K562 (cell line): ENCODE results near the gene HSF2BP. TPM values are rescaled to one million over a fixed set of nuclear protein-coding genes. Genes with fewer than 3 reads are reported as not detected.

Source experiments
- ATAC-seq: fragments of 200-7000 bp; cut with Tn5 transposase; 3 replicates; pipeline ENCODE4 v1.9.1; 2020; ENCODE audit warnings: moderate library complexity
- Bru-seq: library from RNA; stranded (reverse); fragments of 400-500 nt; gene quantifications from one replicate; lab custom pipeline; 2021; lab: Mats Ljungman, UMichigan
- BruChase-seq, 2 experiments: library from RNA; stranded (reverse); fragments of 400-500 nt; gene quantifications; one replicate each; lab custom pipeline; 2021; lab: Mats Ljungman, UMichigan
- BruUV-seq: library from RNA; stranded (reverse); fragments of 400-500 nt; replicated peaks from 2 replicates; lab custom pipeline; 2021; lab: Mats Ljungman, UMichigan
- CTCF ChIA-PET: fragments of 300-600 bp; formaldehyde crosslinking; extraction: SDS; loops from one replicate; lab custom pipeline; 2021; ENCODE audit warnings: low intra/inter-chr PET ratio; lab: Yijun Ruan, JAX
- POLR2A ChIA-PET: fragments of 300-600, 350-650 bp; sonication (Branson Sonifier 250); formaldehyde crosslinking; extraction: SDS; loops from one replicate; lab custom pipeline; 2021; ENCODE audit warnings: antibody characterized with exemption, inconsistent platforms; lab: Yijun Ruan, JAX
- DNase-seq, 4 experiments: peaks; one replicate each; pipeline versions ENCODE4 v3.0.0 to v3.0.0-alpha.2; 2011 to 2018; ENCODE audit warnings: low spot score in 3 of 4, mixed read lengths in 3 of 4; ENCODE audit errors: extremely low read depth in 1 of 4
- FAIRE-seq: peaks from 2 replicates; lab custom pipeline; 2011; peaks lifted over from hg19 to GRCh38; lab: Jason Lieb, UNC
- H2AFZ ChIP-seq: 2 replicates; pipeline ENCODE4 v1.6.0; 2011; ENCODE audit warnings: low read depth, low read length, control low read depth, inconsistent platforms
- H3K27ac ChIP-seq: fragments of 200-600 bp; 3 replicates; pipeline ENCODE4 v1.8.0; 2011; ENCODE audit warnings: low read depth, mild to moderate bottlenecking, control low read depth, inconsistent platforms, low read length, moderate library complexity, mixed read lengths; ENCODE audit errors: extremely low read depth
- H3K27me3 ChIP-seq, 2 experiments: fragments of 300-600 bp in 1 of 2; 2 replicates in 1 of 2; 3 replicates in 1 of 2; pipeline versions ENCODE4 v1.6.0 to v1.8.0; 2011; ENCODE audit warnings: inconsistent platforms in 2 of 2, low read length in 2 of 2, mild to moderate bottlenecking in 1 of 2, mixed read lengths in 1 of 2, moderate library complexity in 1 of 2; ENCODE audit not compliant: control insufficient read depth in 2 of 2, insufficient read depth in 2 of 2
- H3K36me3 ChIP-seq: fragments of 300-600 bp; 3 replicates; pipeline ENCODE4 v1.8.0; 2011; ENCODE audit warnings: mild to moderate bottlenecking, low read length, inconsistent platforms; ENCODE audit not compliant: control insufficient read depth, insufficient read depth
- H3K4me1 ChIP-seq, 2 experiments: fragments of 200-600 bp in 1 of 2; replicated peaks in 1 of 2; 2 replicates in 1 of 2; 3 replicates in 1 of 2; pipeline versions ENCODE4 v1.5.1 to v1.8.0; 2011; ENCODE audit warnings: inconsistent platforms in 2 of 2, low read length in 2 of 2, mild to moderate bottlenecking in 1 of 2, mixed read lengths in 1 of 2, moderate library complexity in 1 of 2; ENCODE audit not compliant: control insufficient read depth in 2 of 2, insufficient read depth in 2 of 2
- H3K4me2 ChIP-seq: 2 replicates; pipeline ENCODE4 v1.6.1; 2011; ENCODE audit warnings: low read length, control low read depth, inconsistent platforms, mixed read lengths; ENCODE audit not compliant: insufficient read depth
- H3K4me3 ChIP-seq: fragments of 200-600 bp; sonication (generic), shearing (Covaris generic); 2 replicates; pipeline ENCODE4 v1.5.1; 2016; ENCODE audit warnings: control low read depth, inconsistent platforms
- H3K79me2 ChIP-seq: fragments of 200-600 bp; 3 replicates; pipeline ENCODE4 v1.8.0; 2011; ENCODE audit warnings: low read length, inconsistent platforms; ENCODE audit not compliant: control insufficient read depth, insufficient read depth
- H3K9ac ChIP-seq, 2 experiments: 2 replicates each; pipeline versions ENCODE4 v1.6.0 to v1.6.1; 2011; ENCODE audit warnings: low read depth in 2 of 2, low read length in 2 of 2, control low read depth in 1 of 2, inconsistent platforms in 1 of 2, mild to moderate bottlenecking in 1 of 2, mixed read lengths in 1 of 2; ENCODE audit not compliant: insufficient read depth in 1 of 2
- H3K9me1 ChIP-seq: one replicate; pipeline ENCODE4 v1.6.0; 2011; ENCODE audit warnings: inconsistent platforms, mild to moderate bottlenecking, low read length, moderate library complexity; ENCODE audit not compliant: control insufficient read depth, insufficient read depth
- H3K9me3 ChIP-seq: replicated peaks from 2 replicates; pipeline ENCODE4 v1.5.1; 2011; ENCODE audit warnings: low read depth, low read length, inconsistent platforms; ENCODE audit not compliant: control insufficient read depth, insufficient read depth
- H4K20me1 ChIP-seq: replicated peaks from 2 replicates; pipeline ENCODE4 v1.6.1; 2011; ENCODE audit warnings: low read length, inconsistent platforms, mixed read lengths; ENCODE audit not compliant: control insufficient read depth, insufficient read depth
- ARID1B ChIP-seq: fragments of 450-650 bp; IDR thresholded peaks from 2 replicates; pipeline ENCODE4 v1.6.1; 2016; ENCODE audit warnings: antibody characterized with exemption, mild to moderate bottlenecking, inconsistent platforms
- CGGBP1 ChIP-seq: fragments of 250-450 bp; sonication (Bioruptor Pico); IDR thresholded peaks from 2 replicates; pipeline ENCODE4 v1.9.0; 2021; ENCODE audit warnings: mild to moderate bottlenecking
- EZH2 ChIP-seq: IDR thresholded peaks from 2 replicates; pipeline ENCODE4 v1.6.1; 2012; ENCODE audit warnings: low read depth, mild to moderate bottlenecking, inconsistent platforms, low read length, borderline replicate concordance
- MED1 ChIP-seq: sonication (generic); formaldehyde crosslinking; IDR thresholded peaks from 2 replicates; pipeline ENCODE4 v1.8.1; 2023; ENCODE audit warnings: missing genetic modification reagents, borderline replicate concordance
- MEF2D ChIP-seq: conservative IDR thresholded peaks from 2 replicates; pipeline ENCODE4 v1.6.1; 2016; ENCODE audit warnings: low read depth, missing genetic modification characterization, missing compliant biosample characterization
- PHF8 ChIP-seq: fragments of 200-600 bp; sonication (generic); IDR thresholded peaks from 2 replicates; pipeline ENCODE4 v1.6.1; 2012; ENCODE audit warnings: mixed run types, mild to moderate bottlenecking, inconsistent platforms, low read length, moderate library complexity, borderline replicate concordance
- PTRF ChIP-seq: fragments of 450-650 bp; IDR thresholded peaks from 2 replicates; pipeline ENCODE4 v1.6.1; 2016; ENCODE audit warnings: mild to moderate bottlenecking, missing genetic modification characterization, missing compliant biosample characterization
- SLC30A9 ChIP-seq: fragments of 250-450 bp; sonication (Bioruptor Pico); IDR thresholded peaks from 2 replicates; pipeline ENCODE4 v1.8.0; 2022; ENCODE audit warnings: mild to moderate bottlenecking, moderate library complexity
- ZNF146 ChIP-seq: IDR thresholded peaks from one replicate; pipeline ENCODE4 v1.6.1; 2018; ENCODE audit warnings: missing compliant biosample characterization; ENCODE audit not compliant: unreplicated experiment
- whole genome bisulfite sequencing: fragments of 100-300 bp; shearing (Covaris generic); methylation state at CpG from one replicate; pipeline ENCODE4 v1.1.6; 2016; ENCODE audit warnings: low coverage, mixed read lengths; ENCODE audit not compliant: insufficient coverage; ENCODE audit errors: missing lambda C conversion rate; 5-methylcytosine and 5-hydroxymethylcytosine counted together
- in situ Hi-C: fragments of 300-500 bp; cut with MboI; formaldehyde crosslinking; loops from 4 replicates; pipeline ENCODE4 v1.15.0; 2018; ENCODE audit warnings: inconsistent platforms, mixed read lengths
- intact Hi-C: fragments of 100-400 bp; cut with micrococcal nuclease; formaldehyde crosslinking; loops from 2 replicates; pipeline ENCODE4 v1.14.2; 2022
- long read RNA-seq, 3 experiments: library from polyadenylated mRNA in 2 of 3; library from RNA in 1 of 3; unstranded in 2 of 3; stranded (forward) in 1 of 3; transcript quantifications; one replicate each; pipeline ENCODE4 v2.0.0, GENCODE V29; 2019 to 2022
- polyA minus RNA-seq, 3 experiments: library from RNA; depleted of rRNA, polyadenylated mRNA; stranded (reverse); fragments of >200 nt; gene quantifications; 2 replicates each; pipeline ENCODE4 v1.2.3, GENCODE V29; 2011
- polyA plus RNA-seq, 8 experiments: library from polyadenylated mRNA; depleted of rRNA in 4 of 8; stranded (reverse) in 5 of 8; unstranded in 3 of 8; fragments of >200 nt; fragmentation: Nextera tagmentation in 2 of 8; fragmentation: Illumina TruSeq in 1 of 8; extraction: Ambion mirVana in 2 of 8; extraction: Trizol in 1 of 8; gene quantifications; 2 replicates each; pipeline versions ENCODE4 v1.2.1 to v1.2.3, GENCODE V29; 2011 to 2014; ENCODE audit warnings: inconsistent platforms in 1 of 8, missing spikeins in 1 of 8
- total RNA-seq, 7 experiments: library from RNA; depleted of rRNA in 6 of 7; stranded (reverse); fragments of >200 nt in 6 of 7; fragmentation: Illumina TruSeq in 2 of 7; extraction: Trizol in 2 of 7; gene quantifications; 2 replicates each; pipeline versions ENCODE4 v1.2.1 to v1.2.3, GENCODE V29; 2011 to 2021; ENCODE audit warnings: low replicate concordance in 1 of 7
- TF ChIP-seq, protein P1 (sequence below): sonication (generic); formaldehyde crosslinking; IDR thresholded peaks from 2 replicates; pipeline ENCODE4 v1.8.1; 2023; ENCODE audit warnings: missing genetic modification reagents, mild to moderate bottlenecking, borderline replicate concordance

The HSF2BP gene
- 0.56 and 0.69 TPM in 2 replicates for total RNA-seq (2011; cell fraction: chromatin; rRNA removed; ENCODE audit: low replicate concordance)
- 0.17 and 0.39 TPM in 2 replicates for total RNA-seq (2011; cell fraction: nucleolus; rRNA removed)
- 0.29 and 0.61 TPM in 2 replicates for total RNA-seq (2011; cell fraction: nucleoplasm; rRNA removed)
- total RNA-seq (2014; rRNA removed): 0.20 TPM in 1 of 2 replicates, not detected in the other
- total RNA-seq (2014; rRNA removed; fragmentation: Illumina TruSeq; extraction: Trizol): 0.19 and 0.22 TPM in 2 replicates
- total RNA-seq (2015; rRNA removed; fragmentation: Illumina TruSeq; extraction: Trizol): 0.18 and 0.23 TPM in 2 replicates
- total RNA-seq (2021): 0.22 and 0.55 TPM in 2 replicates
- polyA plus RNA-seq (2011; rRNA removed): 0.20 and 0.30 TPM in 2 replicates
- polyA plus RNA-seq (2011; cell fraction: cytosol; rRNA removed): 0.34 TPM in 2 replicates
- 0.18 and 0.38 TPM in 2 replicates for polyA plus RNA-seq (2011; cell fraction: nucleus; rRNA removed)
- polyA plus RNA-seq (2012): 0.18 and 0.21 TPM in 2 replicates
- 0.12 TPM in 1 of 2 replicates, not detected in the other for polyA plus RNA-seq (2014; fragmentation: Illumina TruSeq; extraction: Trizol)
- under 1 TPM in 1 of 2 experiments, not detected in 1; 0.04 TPM for polyA plus RNA-seq (2014; fragmentation: Nextera tagmentation; extraction: Ambion mirVana)
- 0.53 and 0.57 TPM in 2 replicates for polyA plus RNA-seq (2014; rRNA removed)
- 0.11 and 0.12 TPM in 2 replicates for polyA minus RNA-seq (2011; rRNA and poly(A)+ RNA removed)
- polyA minus RNA-seq (2011; cell fraction: cytosol; rRNA and poly(A)+ RNA removed): not detected in 2 replicates
- 0.22 and 0.27 TPM in 2 replicates for polyA minus RNA-seq (2011; cell fraction: nucleus; rRNA and poly(A)+ RNA removed)
- percentile 30 among the genes with signal in this experiment for Bru-seq, nascent RNA
- percentile 23 among the genes with signal in this experiment for BruChase-seq, experiment 1, labeled RNA remaining after a 2-hour chase
- percentile 21 among the genes with signal in this experiment for BruChase-seq, experiment 2, labeled RNA remaining after a 6-hour chase
- long read RNA-seq, experiment 1, partial matches to known transcripts: 0 of 1 reads
- long read RNA-seq, experiment 1, other reads (novel, unspliced or antisense): 1 of 1 reads
- long read RNA-seq, experiment 2, partial matches to known transcripts: 1 of 2 reads
- long read RNA-seq, experiment 2, other reads (novel, unspliced or antisense): 1 of 2 reads
- long read RNA-seq, experiment 3, partial matches to known transcripts: 1 of 1 reads
- long read RNA-seq, experiment 3, other reads (novel, unspliced or antisense): 0 of 1 reads

GRCh38 chr21:43659136-43660000, at the start of gene HSF2BP, which contains the start of gene RRP1B:
HSF2BP (minus strand) TSS chr21:43659488; CDS start chr21:43658096, 1,392 bp downstream.
RRP1B (plus strand) TSS chr21:43659560; CDS start chr21:43659665, 105 bp downstream.
- ChIA-PET CTCF (interaction anchor here (0.6 kb wide), 1 partner anchor 279 kb away, joined by 5 read pairs; no protein-coding TSS in a partner anchor), POLR2A (interaction anchor here (0.7 to 1.3 kb wide), 4 partner anchors 17 to 120 kb away, joined by 3 to 6 read pairs (median 4); no protein-coding TSS in a partner anchor)
- intact Hi-C loops: no loop called here
- Histone ChIP-seq H3K9me1 (no peaks in the 10 kb centered on the region), H4K20me1 (peaks cover 4% of the 10 kb centered on the region; the same call in 1 of the 2 replicates), H3K9me3 (peaks cover 2% of the 10 kb centered on the region; the same call in 1 of the 2 replicates), H3K9ac (peak within 1 kb of the TSS; percentile 76 to 96), H2AFZ (peak within 1 kb of the TSS; percentile 98), H3K79me2 (peaks cover 45% of the 10 kb centered on the region), H3K4me1 (peaks cover 12 to 23% of the 10 kb centered on the region in 2 experiments; a peak in 4 of 5 replicates), H3K4me2 (peak within 1 kb of the TSS; percentile 99), H3K27me3 (no peaks in the 10 kb centered on the region), H3K27ac (peak within 1 kb of the TSS; percentile 88), H3K36me3 (peaks cover 35% of the 10 kb centered on the region), H3K4me3 (peak within 1 kb of the TSS; percentile 96)
- peak; percentile 97 for ATAC-seq
- BruUV-seq: TSS peak; percentile 94
- FAIRE-seq: no peak
- DNase-seq: peak; percentile 93 to 97 (median 96)
- WGBS: 10% methylated on average over 92 of the region's 92 CpGs
- in situ Hi-C loops: no loop called here
- TF ChIP-seq ZNF146 (CRISPR knock-in tag): no peak
- TF ChIP-seq, protein P1, sequence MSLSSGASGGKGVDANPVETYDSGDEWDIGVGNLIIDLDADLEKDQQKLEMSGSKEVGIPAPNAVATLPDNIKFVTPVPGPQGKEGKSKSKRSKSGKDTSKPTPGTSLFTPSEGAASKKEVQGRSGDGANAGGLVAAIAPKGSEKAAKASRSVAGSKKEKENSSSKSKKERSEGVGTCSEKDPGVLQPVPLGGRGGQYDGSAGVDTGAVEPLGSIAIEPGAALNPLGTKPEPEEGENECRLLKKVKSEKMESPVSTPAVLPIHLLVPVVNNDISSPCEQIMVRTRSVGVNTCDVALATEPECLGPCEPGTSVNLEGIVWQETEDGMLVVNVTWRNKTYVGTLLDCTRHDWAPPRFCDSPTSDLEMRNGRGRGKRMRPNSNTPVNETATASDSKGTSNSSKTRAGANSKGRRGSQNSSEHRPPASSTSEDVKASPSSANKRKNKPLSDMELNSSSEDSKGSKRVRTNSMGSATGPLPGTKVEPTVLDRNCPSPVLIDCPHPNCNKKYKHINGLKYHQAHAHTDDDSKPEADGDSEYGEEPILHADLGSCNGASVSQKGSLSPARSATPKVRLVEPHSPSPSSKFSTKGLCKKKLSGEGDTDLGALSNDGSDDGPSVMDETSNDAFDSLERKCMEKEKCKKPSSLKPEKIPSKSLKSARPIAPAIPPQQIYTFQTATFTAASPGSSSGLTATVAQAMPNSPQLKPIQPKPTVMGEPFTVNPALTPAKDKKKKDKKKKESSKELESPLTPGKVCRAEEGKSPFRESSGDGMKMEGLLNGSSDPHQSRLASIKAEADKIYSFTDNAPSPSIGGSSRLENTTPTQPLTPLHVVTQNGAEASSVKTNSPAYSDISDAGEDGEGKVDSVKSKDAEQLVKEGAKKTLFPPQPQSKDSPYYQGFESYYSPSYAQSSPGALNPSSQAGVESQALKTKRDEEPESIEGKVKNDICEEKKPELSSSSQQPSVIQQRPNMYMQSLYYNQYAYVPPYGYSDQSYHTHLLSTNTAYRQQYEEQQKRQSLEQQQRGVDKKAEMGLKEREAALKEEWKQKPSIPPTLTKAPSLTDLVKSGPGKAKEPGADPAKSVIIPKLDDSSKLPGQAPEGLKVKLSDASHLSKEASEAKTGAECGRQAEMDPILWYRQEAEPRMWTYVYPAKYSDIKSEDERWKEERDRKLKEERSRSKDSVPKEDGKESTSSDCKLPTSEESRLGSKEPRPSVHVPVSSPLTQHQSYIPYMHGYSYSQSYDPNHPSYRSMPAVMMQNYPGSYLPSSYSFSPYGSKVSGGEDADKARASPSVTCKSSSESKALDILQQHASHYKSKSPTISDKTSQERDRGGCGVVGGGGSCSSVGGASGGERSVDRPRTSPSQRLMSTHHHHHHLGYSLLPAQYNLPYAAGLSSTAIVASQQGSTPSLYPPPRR (CRISPR knock-in tag): peak; percentile 95
- TF ChIP-seq PTRF (tag): no peak
- peak; percentile 57; the same call in 1 of the 2 replicates for TF ChIP-seq MED1
- peak; percentile 94; the same call in 1 of the 2 replicates for TF ChIP-seq PHF8
- no peak for TF ChIP-seq CGGBP1 (CRISPR knock-in tag)
- no peak for TF ChIP-seq SLC30A9 (CRISPR knock-in tag)
- TF ChIP-seq EZH2: no peak
- peak; percentile 42 for TF ChIP-seq ARID1B
- peak; percentile 48; the same call in 1 of the 2 replicates for TF ChIP-seq MEF2D (tag)
